H7 (cell line): ENCODE data around the gene IFNL3. TPM values are rescaled to one million over a fixed set of nuclear protein-coding genes. Genes with fewer than 3 reads are reported as not detected.
"Not testable (repeated sequence)": the region's sequence is repeated elsewhere in the genome, so short reads cannot be mapped to it uniquely, and the experiment has no call there.

Source experiments
- DNase-seq: peaks from one replicate; pipeline ENCODE4 v3.0.0; 2012
- H3K27me3 ChIP-seq: 2 replicates; pipeline ENCODE4 v1.6.0; 2011; ENCODE audit warnings: mild to moderate bottlenecking, low read length; ENCODE audit not compliant: control insufficient read depth, insufficient read depth
- H3K36me3 ChIP-seq: replicated peaks from 2 replicates; pipeline ENCODE4 v1.5.1; 2011; ENCODE audit warnings: low read length; ENCODE audit not compliant: control insufficient read depth, insufficient read depth
- H3K4me3 ChIP-seq: 2 replicates; pipeline ENCODE4 v1.5.1; 2011; ENCODE audit warnings: low read depth, mild to moderate bottlenecking, control low read depth, low read length, moderate library complexity; ENCODE audit not compliant: insufficient read depth
- total RNA-seq: library from RNA; depleted of rRNA; stranded (reverse); fragments of >200 nt; shearing (Covaris generic); gene quantifications from 2 replicates; pipeline ENCODE4 v1.2.3, GENCODE V29; 2014

IFNL3 gene
- total RNA-seq, 1 experiment from 2014 or later, result not detected

DNA sequence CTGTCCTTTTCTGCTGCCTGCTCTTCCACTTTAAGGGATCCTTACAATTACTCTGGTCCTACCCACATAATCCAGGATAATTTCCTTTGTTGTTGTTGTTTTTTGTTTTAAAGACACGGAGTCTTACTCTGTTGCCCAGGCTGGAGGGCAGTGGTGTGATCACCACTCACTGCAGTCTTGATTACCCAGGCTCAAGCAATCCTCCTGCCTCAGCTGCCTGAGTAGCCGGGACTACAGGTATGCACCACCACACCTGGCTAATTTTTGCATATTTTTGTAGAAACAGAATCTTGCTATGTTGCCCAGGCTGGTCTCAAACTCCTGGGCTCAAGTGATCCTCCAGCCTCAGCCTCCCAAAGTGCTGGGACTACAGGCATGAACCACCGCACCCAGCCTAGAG is 29.5 kb downstream of the IFNL3 start:
- not testable (repeated sequence) for H3K36me3 ChIP-seq, H3K27me3 ChIP-seq, H3K4me3 ChIP-seq, DNase-seq

DNA sequence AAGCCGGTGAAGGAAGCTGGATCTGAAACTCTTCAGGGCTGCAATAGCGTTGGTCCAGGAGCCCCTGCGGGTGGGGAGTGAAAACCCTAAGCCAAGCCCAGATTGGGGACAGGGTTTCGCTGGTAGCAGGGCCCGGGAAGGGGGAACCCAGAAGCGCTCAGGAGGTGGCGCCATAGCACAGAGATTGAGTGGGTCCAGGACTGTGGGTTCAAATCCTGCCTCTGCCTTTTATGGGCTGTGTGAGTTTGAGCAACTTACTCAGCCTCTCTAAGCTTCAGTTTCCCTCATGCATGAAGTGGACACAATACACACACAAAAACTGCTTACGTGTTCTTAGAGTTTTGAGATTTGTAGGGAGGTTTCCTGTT is 32.4 kb downstream of the IFNL3 start:
- Histone ChIP-seq H3K4me3 (no peak overlapping the region), H3K36me3 (no peaks in the 10 kb centered on the region), H3K27me3 (no peaks in the 10 kb centered on the region)
- DNase-seq, result peak; percentile 81

DNA sequence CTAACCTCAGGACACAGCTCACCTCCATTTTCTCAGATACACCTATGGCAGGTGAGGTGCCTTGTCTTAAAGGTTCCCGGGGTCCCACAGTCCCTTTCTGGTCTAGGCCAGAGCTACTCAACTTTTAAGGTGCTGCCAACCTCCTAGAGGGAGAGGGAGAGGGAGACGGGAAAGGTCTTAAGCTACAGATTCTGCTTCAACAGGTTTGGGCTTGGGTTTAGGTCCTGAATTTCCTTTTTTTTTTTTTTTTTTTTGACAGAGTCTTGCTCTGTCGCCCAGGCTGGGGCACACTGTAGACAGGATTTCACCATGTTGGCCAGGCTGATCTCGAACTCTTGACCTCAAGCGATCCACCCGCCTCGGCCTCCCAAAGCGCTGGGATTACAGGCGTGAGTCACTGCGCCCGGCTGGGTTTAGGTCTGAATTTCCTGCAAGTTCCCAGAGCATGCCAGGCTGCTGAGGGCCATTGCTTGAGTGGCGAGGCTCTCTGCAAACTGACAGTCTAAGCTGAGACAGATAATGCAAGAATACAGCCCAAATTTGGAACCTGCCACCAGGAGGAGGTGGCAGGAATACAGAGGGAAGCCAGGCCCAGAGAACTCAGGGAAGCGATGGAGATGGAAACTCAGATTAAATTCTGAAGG is 33.0 kb downstream of the IFNL3 start:
- H3K27me3 ChIP-seq, result no peaks in the 10 kb centered on the region
- DNase-seq, result no peak
- H3K36me3 ChIP-seq, result no peaks in the 10 kb centered on the region
- no peak overlapping the region for H3K4me3 ChIP-seq

DNA sequence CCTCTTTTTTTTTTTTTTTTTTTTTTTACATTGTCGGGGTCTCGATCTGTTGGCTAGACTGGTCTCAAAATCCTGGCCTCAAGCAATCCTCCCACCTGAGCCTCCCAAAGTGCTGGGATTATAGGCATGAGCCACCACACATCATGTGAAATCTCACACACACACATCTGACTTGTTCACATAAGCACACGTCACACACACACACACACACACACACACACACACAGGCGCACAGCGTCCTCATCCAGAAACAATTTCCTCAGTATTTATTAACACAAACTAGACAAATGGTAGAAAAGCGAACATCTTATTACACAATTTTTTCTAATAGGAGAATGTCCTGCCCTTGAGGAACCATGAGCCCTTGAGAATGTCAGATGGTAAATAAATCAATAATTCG is 35.6 kb downstream of the IFNL3 start:
- no peak for DNase-seq
- H3K27me3 ChIP-seq, result no peaks in the 10 kb centered on the region; the same call in 1 of the 2 replicates
- no peaks in the 10 kb centered on the region for H3K36me3 ChIP-seq
- no peak overlapping the region for H3K4me3 ChIP-seq

DNA sequence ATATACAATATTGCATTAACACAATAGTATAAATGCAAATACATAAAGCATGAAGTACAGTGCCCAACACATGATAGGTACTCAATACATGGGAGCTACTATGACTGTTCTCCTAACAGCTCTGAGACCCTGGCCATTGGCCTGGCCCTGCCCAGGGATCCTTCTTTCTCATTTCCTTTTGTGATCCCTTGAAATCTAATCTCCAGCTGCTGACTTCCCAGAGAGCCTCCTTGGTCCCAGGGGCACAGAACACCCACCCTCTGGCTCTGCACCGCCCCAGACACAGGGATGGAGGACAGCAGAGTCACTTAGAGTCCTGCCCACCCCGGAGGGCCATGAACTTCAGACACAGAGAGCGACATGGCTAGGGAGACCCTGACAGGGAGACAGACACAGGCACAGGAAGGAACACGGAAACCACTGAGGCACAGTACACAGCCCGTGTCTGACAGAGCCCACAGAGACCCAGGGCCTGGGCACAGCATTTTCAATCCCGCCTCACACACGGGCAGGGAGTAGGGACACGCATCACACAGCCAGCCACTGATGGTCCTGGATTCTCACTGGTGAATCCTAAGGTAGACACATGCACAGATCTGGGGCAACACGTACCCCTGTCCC is 36.5 kb downstream of the IFNL3 start:
- H3K36me3 ChIP-seq, result no peaks in the 10 kb centered on the region
- no peak for DNase-seq
- no peak overlapping the region for H3K4me3 ChIP-seq
- H3K27me3 ChIP-seq, result no peaks in the 10 kb centered on the region; the same call in 1 of the 2 replicates

DNA sequence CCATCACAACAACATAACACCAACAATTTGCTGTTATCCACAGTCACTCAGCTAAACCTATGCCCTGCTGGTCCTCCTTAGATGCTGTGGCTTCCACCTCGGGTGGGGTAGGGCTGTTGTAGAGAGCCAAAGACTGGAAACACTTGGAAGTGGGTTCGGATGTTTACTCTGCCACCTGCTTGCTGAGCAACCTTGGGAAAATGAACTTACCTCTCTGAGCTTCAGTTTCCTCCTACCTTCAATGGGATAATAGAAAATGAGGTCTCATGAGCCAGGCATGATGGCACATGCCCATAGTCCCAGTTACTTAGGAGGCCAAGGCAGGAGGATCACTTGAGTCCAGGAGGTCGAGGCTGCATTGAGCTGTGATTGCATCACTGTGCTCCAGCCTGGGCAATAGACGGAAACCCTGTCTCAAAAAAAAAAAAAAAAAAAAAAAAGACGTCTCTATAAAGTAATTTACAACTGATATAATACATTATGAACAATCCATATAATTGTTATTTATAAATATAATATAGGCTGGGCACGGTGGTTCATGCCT is 37.4 kb downstream of the IFNL3 start:
- no peaks in the 10 kb centered on the region; the same call in 1 of the 2 replicates for H3K27me3 ChIP-seq
- no peaks in the 10 kb centered on the region for H3K36me3 ChIP-seq
- no peak overlapping the region for H3K4me3 ChIP-seq
- no peak for DNase-seq

DNA sequence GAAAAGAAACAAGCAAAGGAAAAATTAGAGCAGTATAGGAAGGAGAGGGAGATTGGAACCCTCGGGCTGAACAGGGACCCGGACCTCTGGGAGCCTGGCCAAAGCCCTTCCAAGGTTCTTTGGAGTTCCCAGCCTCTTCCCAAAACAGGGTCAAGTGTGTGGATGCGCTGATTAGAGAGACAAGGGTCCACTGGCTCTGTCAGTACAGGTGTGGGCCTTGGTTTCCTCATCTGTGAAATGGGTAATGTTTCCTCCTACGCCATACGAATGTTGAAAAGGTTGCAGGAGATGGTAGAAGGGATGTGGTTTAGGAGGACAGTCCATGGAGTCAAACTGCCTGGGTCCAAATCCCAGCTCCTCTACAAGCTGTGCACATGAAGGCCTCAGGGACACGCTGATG is 38.7 kb downstream of the IFNL3 start:
- Histone ChIP-seq H3K36me3 (no peaks in the 10 kb centered on the region), H3K4me3 (no peak overlapping the region), H3K27me3 (no peaks in the 10 kb centered on the region; the same call in 1 of the 2 replicates)
- DNase-seq, result no peak

DNA sequence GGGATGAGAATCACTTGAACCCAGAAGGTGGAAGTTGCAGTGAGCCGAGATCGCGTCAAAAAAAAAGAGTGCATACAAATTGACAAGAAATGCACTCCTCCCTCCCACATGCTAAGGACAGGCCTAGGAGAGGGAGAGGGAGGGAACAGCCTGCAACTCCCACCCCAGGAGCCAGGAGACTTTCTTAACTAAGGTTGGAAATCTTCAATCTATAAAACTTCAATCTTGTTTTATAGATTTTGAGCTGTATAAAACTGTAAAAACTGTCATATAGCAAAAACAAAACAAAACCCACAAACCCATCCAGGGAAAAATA is 39.4 kb downstream of the IFNL3 start:
- Histone ChIP-seq H3K36me3 (no peaks in the 10 kb centered on the region), H3K27me3 (no peaks in the 10 kb centered on the region; the same call in none of the 2 replicates), H3K4me3 (no peak overlapping the region)
- no peak for DNase-seq

DNA sequence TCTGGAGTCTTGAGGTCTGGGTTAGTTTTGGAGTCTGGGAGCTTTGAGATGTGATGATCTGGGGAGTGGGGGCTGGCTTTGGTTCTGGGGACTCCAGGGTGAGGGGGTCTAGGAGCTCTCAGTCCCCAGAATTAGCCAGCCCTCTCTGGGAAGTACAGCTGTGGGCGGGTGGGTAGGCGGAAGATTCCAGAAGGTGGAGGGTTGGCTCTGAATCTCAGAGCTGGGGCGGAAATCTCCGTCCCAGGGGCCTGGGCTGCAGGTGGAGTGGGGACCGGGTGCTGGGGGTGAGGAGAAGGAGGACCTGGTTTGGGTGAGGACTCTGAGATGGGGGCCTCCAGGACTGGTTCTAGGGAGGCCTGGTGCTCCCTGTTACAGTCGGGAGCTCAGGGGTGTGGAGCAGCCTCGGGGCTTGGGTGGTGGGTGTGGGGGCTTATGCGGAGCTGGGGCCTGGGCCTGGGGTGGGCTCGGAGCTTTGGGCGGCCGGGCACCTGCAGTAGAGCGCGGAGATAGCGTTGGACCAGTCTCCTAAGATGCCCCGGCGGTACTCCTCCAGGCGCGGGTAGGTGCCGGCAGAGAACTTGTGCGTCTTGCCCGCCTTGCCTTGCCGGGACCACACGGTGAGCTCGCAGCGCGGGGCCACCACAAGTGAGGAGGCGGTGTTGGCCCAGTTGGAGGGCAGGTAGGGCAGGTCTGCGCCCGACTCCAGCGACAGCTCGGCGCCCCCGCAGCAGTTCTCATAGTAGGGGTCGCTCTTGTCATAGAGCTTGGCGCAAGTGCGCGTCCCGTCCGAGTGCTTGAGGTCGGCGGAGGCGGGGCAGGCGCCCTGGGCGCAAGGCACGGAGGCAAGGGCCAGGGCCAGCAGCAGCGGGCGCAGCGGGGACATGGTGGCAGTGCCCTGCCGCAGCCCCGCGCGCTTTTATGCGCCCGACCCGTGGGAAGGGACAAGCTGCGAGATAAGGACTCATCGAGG is 41.1 kb downstream of the IFNL3 start, which contains the start of gene SYCN:
Gene SYCN (minus strand): TSS at position 892 of the 970 bp plus-strand sequence. CDS start 9 bp downstream, at position 883.
- DNase-seq, result peak; percentile 54
- no peaks in the 10 kb centered on the region; the same call in none of the 2 replicates for H3K27me3 ChIP-seq
- no peaks in the 10 kb centered on the region for H3K36me3 ChIP-seq
- H3K4me3 ChIP-seq, result no peak within 1 kb of the TSS

DNA sequence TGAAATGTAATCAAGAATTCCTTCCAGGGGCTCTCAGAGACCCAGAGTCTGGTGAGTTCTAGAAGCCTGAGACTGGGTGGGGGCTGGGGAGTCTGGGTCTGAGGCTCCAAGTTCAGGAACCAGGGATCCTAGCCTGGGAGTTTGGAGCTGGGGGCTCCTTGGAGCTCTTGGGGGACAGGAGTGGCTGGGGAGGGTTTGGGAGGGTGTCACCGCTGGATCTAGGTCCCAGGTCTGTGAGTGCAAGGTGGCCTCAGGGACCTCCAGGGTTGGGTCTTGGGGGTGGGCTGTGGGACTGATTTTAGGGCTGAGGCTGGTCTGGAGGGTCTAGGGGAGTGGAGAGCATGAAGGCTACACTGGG is 41.8 kb downstream of the IFNL3 start:
- DNase-seq, result no peak
- no peak overlapping the region for H3K4me3 ChIP-seq
- H3K27me3 ChIP-seq, result peaks cover 4% of the 10 kb centered on the region
- no peaks in the 10 kb centered on the region for H3K36me3 ChIP-seq

DNA sequence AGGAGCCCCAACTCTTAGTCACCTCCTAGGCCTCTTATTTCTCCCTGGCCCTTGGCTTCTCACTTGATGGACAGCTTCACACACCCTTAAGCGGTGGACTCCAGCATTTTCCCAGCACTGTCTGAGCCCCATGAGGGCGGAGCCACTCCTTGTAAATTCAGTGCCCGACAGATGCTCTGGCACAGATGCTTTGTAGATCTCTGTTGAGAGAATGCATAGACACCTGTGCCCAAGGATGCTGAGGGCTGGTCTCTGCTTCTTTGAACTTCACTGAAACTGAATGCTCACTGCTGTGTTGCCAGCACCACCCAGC is 44.0 kb downstream of the IFNL3 start:
- H3K36me3 ChIP-seq, result no peaks in the 10 kb centered on the region
- peaks cover 25% of the 10 kb centered on the region for H3K27me3 ChIP-seq
- no peak overlapping the region for H3K4me3 ChIP-seq
- DNase-seq, result no peak

DNA sequence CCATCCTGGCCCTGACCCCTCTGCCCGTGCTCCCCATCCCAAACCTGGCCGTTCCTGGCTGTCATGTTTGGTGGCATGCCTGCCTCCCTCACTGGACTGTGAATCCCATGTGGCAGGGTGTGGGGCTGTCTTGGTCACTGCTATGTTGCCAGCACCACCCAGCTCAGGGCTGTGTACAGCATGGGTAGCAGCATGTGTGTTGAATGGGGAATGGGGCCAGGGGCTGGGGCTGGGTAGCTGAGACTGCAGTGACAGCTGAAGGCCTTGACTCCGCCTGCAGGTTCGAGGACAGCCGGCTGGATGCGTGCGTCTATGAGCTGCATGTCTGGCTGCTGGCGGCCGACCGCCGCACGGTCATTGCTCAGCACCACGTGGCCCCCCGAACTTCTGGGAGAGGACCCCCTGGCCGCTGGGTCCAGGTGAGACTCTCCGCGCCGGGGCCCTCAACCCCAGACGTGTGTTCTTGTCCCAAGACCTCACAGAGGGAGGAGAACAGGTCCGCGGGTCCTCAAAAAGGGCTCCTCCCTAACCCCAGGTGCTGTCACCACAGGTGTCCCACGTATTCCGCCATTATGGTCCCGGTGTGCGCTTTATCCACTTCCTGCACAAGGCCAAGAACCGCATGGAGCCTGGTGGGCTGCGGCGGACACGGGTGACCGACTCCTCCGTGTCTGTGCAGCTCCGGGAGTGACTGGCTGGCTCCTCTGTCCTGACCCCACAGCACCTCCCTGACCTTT is 44.6 kb downstream of the IFNL3 start:
- no peaks in the 10 kb centered on the region for H3K36me3 ChIP-seq
- peak; percentile 43 for DNase-seq
- no peak overlapping the region for H3K4me3 ChIP-seq
- H3K27me3 ChIP-seq, result peaks cover 25% of the 10 kb centered on the region

DNA sequence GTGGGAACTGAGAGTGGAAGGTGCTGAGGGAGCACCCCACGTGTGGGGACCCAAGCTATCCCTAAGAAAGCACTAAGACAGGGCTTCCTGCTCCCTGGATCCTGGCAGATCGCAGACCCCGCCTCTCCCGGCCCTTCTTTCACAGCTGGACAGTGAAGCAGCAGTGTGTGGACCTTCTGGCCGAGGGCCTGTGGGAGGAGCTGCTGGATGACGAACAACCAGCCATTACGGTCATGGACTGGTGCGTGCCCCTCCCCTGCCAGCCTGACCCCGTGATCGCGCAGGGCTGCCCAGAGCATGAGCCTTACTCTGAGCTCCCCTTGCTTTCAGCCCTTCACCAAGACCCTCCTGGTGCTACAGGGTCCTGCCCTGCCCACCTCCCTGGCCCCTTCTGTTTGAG is 45.8 kb downstream of the IFNL3 start:
- H3K27me3 ChIP-seq, result peaks cover 25% of the 10 kb centered on the region
- no peaks in the 10 kb centered on the region for H3K36me3 ChIP-seq
- H3K4me3 ChIP-seq, result no peak overlapping the region
- peak; percentile 72 for DNase-seq

DNA sequence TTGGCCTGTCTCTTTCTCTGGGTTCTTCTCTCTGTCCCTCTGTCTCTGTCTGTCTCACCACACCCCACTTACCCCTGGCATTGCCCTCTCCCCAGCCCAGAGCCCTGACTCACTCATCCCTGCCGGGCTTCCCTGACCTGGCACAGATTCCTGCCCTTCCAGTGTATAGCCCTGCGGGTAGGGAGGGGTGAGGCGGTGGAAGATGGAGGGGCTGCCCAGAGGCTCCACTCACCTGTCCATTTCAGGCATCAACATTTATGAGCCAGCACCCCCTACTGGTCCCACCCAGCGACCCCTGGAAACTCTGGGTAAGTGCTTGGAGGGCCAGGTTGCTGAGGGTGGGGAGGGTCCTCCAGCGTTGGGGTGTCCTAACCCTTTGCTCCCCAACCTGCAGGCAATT is 47.0 kb downstream of the IFNL3 start:
- Histone ChIP-seq H3K27me3 (peaks cover 27% of the 10 kb centered on the region), H3K36me3 (no peaks in the 10 kb centered on the region), H3K4me3 (no peak overlapping the region)
- peak; percentile 59 for DNase-seq
